ENCODE results near the gene LSR.
A peak's percentile ranks its signal among the peaks of the same experiment; 100 is the strongest.
"Not testable (repeated sequence)": the region's sequence is repeated elsewhere in the genome, so short reads cannot be mapped to it uniquely, and the experiment has no call there.

LSR gene

DNA sequence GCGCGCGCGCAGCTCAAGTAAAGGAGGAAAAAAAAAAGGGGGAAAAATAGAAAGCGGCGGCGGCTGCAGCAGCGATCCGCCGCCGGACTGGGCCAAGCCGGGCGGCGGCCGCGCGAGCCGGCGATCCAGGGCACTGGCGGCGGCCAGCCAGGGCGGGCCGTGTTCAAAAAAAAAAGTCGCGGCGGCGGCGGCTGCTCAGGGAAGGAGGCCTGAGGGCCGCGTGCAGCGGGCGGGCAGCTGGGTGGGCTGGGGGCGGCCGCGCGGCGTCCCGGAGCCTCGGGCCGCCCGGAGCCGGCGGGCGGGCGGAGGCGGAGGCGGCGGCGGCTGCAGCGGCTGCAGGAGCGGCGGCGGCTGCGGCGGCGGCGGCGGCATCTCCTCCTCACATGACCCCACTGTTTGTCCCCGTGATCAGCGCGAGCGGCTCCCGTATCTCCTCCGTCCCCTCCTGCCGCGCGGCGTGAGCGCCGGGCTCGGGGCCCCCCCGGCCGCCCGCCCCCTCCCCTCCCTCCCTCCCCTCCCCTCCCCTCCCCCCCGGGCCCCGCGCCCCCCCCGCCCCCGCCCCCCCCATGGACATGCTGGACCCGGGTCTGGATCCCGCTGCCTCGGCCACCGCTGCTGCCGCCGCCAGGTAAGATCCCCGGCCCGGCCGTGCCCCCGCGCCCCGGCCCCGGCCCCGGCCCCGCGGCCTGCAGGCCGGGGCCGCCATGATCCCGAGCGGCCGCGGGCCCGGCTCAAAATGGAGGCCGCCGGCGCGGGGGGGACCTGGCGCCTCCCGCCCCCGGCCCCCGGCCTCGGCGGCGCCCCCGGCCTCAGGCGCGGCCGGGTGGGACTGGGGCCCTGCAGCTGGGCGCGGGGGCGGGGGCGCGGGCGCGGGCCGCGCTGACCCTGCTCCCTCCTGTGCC, 20.0 kb downstream of the LSR start, which contains the start of gene USF2:
Gene USF2 (plus strand): TSS at position 427 of the 902 bp plus-strand sequence. CDS start 140 bp downstream, at position 567.
- peak; percentile 70 for DNase-seq

DNA sequence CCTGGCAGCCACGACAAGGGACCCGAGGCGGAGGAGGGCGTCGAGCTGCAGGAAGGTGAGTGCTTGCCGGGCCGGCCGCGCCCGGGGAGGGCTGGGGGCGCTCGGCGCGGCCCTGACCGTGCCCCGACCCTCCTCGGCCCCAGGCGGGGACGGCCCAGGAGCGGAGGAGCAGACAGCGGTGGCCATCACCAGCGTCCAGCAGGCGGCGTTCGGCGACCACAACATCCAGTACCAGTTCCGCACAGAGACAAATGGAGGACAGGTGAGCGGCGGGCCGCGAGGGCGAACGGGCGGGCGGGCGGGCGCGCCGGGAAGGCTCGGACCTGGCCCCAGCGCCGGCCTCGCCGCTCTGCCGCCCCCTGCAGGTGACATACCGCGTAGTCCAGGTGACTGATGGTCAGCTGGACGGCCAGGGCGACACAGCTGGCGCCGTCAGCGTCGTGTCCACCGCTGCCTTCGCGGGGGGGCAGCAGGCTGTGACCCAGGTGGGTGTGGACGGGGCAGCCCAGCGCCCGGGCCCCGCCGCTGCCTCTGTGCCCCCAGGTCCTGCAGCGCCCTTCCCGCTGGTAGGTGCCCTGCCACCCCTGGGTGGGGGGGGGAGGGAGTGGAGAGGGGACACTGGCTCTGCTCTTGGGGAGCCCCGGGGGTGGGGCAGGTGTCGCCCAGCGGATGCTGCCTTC, 20.8 kb downstream of the LSR start:
- peak; percentile 56 for DNase-seq

DNA sequence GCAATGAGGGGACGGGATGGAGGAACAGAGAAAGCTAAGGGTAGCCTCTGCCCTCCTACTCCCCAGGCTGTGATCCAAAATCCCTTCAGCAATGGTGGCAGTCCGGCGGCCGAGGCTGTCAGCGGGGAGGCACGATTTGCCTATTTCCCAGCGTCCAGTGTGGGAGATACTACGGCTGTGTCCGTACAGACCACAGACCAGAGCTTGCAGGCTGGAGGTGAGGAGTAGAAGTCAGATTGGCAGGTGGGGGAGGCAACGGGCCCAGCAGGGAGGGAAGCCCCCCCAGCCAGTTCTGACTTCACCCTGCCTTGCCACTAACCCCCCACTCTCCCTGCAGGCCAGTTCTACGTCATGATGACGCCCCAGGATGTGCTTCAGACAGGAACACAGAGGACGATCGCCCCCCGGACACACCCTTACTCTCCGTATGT, 21.6 kb downstream of the LSR start:
- DNase-seq, result no peak

DNA sequence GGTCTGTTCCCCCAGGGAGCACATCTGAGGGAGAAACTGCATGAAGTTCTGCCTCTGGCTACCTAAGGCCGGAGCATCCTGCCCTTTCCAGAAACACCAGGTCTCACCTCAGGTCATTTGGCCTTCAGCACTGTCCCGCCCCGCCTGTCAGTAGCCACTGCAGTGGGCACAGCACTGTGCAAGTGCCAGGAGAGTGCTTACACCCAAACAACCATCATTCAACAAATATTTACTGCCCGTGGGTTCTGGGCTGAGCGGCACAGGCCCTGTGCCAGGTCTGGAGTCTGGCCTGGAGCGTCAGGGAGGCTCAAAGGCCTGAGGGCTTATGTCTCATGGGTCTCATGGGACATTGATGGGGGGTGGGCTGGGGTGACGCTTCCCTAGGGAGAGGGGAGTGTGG, 22.7 kb downstream of the LSR start:
- DNase-seq, result no peak

- peak; percentile 68 for DNase-seq
Observed at GRCh38 chr19:35272122-35272719, 23.4 kb downstream of the LSR start.

DNA sequence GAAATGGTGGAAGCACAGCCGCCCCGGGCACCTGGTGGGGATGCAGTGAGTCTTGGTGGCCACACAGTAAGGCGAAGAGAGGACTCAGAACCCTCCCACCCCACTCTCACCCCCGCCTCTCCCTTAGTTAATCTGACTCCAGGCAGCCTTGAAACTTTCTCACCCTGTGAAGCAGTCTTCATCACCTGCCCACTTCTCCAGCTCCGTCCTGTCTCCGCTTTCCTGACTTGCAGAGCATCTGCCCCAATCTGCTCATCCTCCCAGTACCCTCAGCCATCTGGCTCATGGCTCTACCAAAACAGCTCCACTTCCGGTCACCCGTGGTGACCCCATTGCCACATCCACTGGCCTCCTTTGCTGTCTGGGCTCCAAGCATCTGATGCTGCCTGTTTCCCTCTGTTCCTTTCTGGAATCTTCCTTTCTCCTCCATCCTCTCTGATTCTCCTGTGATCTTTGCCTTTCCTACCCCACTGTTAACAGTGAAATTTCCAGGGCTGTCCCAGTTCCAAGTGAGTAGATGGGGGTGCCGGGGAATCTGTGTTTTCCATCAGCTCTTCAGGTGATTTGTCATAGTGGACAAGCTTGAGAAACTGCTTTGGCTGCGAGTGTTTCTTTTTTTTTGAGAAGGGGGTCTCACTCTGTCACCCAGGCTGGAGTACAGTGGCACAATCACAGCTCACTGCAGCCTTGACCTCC, 24.3 kb downstream of the LSR start:
- no peak for DNase-seq

GRCh38 chr19:35273686-35274259, 25.0 kb downstream of the LSR start:
- no peak for DNase-seq

DNA sequence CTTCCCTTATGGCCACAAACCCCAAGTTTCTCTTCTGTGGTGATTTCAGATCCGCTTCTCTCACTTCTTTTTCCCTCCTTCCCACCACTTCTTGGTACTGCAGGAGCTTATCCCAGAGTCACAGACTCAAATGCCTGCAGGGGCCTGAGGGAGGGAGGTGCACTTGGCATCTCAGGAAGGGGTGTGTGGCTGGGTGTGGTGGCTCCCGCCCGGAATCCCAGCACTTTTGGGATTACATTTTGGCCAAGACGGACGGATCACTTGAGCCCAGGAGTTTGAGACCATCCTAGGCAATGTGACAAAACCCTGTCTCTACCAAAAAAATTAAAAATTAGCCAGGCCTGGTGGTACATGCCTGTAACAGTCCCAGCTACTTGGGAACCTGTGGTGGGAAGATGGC, 25.5 kb downstream of the LSR start:
- DNase-seq, result no peak

DNA sequence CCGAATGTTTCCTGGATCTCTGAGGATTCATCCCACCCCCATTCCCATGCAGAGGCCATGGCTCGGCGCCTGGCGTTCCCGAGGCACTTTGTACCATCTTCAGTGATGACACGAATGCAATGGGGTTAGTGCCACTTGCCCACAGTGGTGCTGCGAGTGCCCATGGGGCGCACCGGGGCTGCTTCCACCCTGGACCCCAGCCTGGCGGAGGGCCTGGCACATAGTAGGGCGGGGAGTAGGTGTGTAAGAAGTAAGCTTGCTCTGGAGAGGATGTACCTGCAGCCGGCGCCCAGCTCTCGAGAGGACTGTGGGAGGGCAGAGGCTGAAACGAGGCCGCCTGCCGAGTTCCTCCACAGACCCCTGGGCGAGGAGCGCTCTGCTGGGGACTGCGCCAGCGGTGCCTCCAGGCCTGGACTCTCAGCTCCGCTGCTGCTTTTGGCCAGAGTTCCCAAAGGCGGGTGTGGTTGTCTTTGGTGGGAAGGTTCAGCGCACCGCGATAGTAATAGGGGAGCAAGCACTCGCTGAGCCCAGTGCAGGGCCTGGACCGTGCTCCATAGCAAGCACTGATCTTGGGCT, 28.0 kb downstream of the LSR start:
- DNase-seq, result no peak

- DNase-seq, result no peak
Observed at GRCh38 chr19:35278578-35279284, 29.9 kb downstream of the LSR start.

DNA sequence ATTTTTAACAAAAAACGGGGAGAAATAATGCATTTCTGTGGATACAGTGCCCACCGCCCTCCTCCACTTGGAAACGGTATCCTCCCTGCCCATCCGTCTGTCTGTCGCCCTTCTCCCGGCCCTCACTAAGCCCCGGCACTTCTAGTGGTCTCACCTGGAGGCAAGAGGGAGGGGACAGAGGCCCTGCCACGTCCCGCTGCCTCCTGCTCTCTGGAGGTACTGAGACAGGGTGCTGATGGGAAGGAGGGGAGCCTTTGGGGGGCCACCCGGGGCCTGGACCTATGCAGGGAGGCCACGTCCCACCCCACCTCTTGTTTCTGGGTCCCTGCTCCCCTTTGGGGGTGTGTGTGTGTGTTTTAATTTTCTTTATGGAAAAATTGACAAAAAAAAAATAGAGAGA, 30.6 kb downstream of the LSR start:
- DNase-seq, result no peak

- no peak for DNase-seq
Observed at GRCh38 chr19:35279985-35280821, 31.4 kb downstream of the LSR start.

DNA sequence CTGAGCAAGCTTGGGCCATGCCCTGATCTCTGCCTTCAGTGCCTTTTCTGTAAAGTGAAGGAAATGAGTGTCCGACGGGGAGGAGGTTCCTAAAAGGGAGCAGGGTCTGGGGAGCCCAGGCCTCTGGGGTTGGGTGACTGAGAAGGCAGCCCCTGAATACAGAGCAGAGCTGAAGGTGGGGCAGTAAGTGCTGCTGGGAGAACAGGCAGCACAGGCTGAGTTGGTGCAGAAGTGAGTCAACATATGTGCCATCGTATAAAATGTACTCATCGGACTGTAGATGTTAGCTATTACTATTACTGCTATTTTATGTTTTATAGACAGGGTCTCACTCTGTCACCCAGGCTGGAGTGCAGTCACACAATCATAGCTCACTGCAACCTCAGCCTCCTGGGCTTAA, 32.5 kb downstream of the LSR start:
- DNase-seq, result no peak

DNA sequence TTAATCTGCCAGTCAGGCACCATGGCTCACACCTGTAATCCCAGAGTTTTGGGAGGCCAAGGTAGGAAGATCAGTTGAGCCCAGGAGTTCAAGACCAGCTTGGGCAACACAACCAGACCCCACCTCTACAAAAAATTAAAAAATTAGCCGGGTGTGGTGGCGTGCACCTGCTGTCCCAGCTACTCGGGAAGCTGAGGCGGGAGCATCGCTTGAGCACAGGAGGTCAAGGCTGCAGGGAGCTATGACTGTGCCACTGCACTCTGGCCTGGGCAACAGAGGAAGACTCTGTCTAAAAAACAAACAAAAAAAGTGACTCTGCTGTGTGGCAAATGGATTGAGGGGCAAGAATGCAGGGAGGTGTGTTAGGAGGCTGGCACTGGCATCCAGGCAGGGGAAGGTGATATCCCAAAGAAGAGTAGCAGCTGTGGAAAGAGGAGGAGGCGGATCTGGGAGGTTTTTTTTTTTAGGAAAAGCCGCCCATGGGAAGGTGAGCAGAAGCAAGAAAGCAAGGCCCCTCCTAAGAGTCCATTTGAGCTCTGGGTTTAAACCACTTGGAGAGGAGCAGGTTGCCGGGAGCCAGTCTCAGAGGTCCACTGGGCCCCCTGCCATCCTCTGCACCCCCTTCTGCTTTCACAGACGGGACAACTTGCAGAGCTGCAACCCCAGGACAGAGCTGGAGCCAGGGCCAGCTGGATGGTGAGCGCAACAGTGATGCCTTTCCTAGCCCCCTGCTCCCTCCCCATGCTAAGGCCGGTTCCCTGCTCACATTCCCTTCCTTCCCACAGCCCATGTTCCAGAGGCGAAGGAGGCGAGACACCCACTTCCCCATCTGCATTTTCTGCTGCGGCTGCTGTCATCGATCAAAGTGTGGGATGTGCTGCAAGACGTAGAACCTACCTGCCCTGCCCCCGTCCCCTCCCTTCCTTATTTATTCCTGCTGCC, 35.6 kb downstream of the LSR start:
- DNase-seq, result no peak

DNA sequence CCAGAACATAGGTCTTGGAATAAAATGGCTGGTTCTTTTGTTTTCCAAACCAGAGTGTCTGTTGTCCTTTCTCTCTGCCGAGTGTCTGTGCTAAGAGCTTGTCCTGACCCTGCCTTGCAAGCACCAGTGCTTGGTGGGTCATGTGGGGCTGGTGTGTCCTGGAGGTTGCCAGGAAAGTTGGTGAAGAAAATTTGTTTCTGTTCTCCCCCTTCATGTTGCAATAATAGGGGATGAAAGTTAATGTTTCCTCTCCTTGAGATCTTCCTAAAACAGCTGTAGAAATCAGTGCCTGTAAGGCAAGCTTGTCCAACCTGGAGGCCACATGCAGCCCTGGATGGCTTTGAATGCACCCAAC, 36.3 kb downstream of the LSR start:
- DNase-seq, result no peak

DNA sequence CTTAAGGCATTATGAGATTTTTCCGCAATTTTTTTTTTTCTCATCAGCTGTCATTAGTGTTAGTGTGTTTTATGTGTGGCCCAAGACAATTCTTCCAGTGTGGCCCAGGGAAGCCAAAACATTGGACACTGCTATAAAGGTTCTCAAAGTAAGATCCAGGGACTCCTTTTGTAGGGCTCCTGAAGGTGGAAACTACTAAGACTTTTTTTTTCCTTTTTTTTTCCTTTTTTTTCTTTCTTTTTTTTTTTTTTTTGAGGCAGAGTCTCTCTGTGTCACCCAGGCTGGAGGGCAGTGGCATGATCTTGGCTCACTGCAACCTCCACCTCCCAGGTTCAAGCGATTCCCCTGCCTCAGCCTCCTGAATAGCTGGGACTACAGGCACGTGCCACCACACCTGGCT, 36.7 kb downstream of the LSR start:
- DNase-seq, result not testable (repeated sequence)

GRCh38 chr19:35286101-35286500, 37.3 kb downstream of the LSR start:
- DNase-seq, result not testable (repeated sequence)

- no peak for DNase-seq
Observed at GRCh38 chr19:35287713-35288112, 38.9 kb downstream of the LSR start.

DNA sequence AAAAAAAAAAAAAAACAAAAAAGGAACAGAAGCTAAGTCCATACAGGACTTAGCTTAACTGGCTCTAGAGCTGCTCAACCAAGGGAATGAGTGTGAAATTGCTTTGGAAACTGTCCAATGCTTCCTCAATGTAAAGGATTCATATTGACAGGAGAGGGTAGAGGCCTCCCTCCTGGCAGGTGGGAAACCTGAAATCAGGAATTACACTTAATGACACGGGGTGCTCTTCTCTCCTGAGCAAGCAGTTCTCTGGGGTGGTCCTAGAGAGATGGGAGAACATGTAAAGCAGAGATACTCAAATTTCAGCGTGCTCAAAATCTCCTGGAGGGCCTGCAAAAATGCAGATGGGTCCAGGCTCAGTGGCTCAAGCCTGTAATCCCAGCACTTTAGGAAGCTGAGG, 39.5 kb downstream of the LSR start:
- DNase-seq, result no peak

GRCh38 chr19:35288906-35289305, 40.1 kb downstream of the LSR start:
- DNase-seq, result no peak

Data from GDM1 (cell line).